SK-N-SH (cell line): ENCODE data around the gene L3MBTL1. TPM values are rescaled to one million over a fixed set of nuclear protein-coding genes. Genes with fewer than 3 reads are reported as not detected.

ENCODE experiments used
- CTCF ChIA-PET: fragments of 300-600, 350-600 bp; formaldehyde crosslinking; extraction: SDS; loops from one replicate; lab custom pipeline; 2021; lab: Yijun Ruan, JAX
- POLR2A ChIA-PET: fragments of 350-600 bp; sonication (Branson Sonifier 250); formaldehyde crosslinking; extraction: SDS; loops from one replicate; lab custom pipeline; 2020; ENCODE audit warnings: antibody characterized with exemption, inconsistent platforms; lab: Yijun Ruan, JAX
- DNase-seq: peaks from one replicate; pipeline ENCODE4 v3.0.0; 2012
- H2AFZ ChIP-seq: fragments of 200-600 bp; sonication (generic); 2 replicates; pipeline ENCODE4 v1.8.1; 2016; ENCODE audit warnings: antibody characterized with exemption, mild to moderate bottlenecking, low read depth
- H3F3A ChIP-seq: fragments of 200-600 bp; sonication (generic); replicated peaks from 2 replicates; pipeline ENCODE3; 2016; ENCODE audit warnings: antibody characterized with exemption, mild to moderate bottlenecking; ENCODE audit not compliant: insufficient read depth
- H3K27ac ChIP-seq, 2 experiments: fragments of 200-500 bp in 1 of 2; fragments of 200-600 bp in 1 of 2; sonication (Bioruptor generic) in 1 of 2; sonication (generic), shearing (Covaris generic) in 1 of 2; 2 replicates each; pipeline versions ENCODE4 v1.5.1 to v1.6.1; 2014 to 2016; ENCODE audit warnings: low read depth in 2 of 2, inconsistent platforms in 1 of 2, low read length in 1 of 2, mild to moderate bottlenecking in 1 of 2, mixed read lengths in 1 of 2
- H3K27me3 ChIP-seq: fragments of 200-600 bp; sonication (generic), shearing (Covaris generic); 2 replicates; pipeline ENCODE4 v1.6.1; 2016; ENCODE audit warnings: mixed run types; ENCODE audit not compliant: insufficient read depth
- H3K36me3 ChIP-seq, 2 experiments: fragments of 200-500 bp in 1 of 2; fragments of 200-600 bp in 1 of 2; sonication (Bioruptor generic) in 1 of 2; sonication (generic) in 1 of 2; replicated peaks in 1 of 2; 2 replicates each; pipeline versions ENCODE3 to v1.5.1; 2014 to 2016; ENCODE audit warnings: low read length in 1 of 2, mild to moderate bottlenecking in 1 of 2; ENCODE audit not compliant: insufficient read depth in 2 of 2, control insufficient read depth in 1 of 2
- H3K4me1 ChIP-seq, 2 experiments: fragments of 200-500 bp in 1 of 2; fragments of 200-600 bp in 1 of 2; sonication (Bioruptor generic) in 1 of 2; sonication (generic), shearing (Covaris generic) in 1 of 2; 2 replicates each; pipeline versions ENCODE4 v1.5.1 to v1.6.1; 2014 to 2016; ENCODE audit warnings: low read depth in 1 of 2, low read length in 1 of 2, mixed run types in 1 of 2; ENCODE audit not compliant: insufficient read depth in 2 of 2, control insufficient read depth in 1 of 2
- H3K4me2 ChIP-seq: fragments of 200-600 bp; sonication (generic), shearing (Covaris generic); 2 replicates; pipeline ENCODE4 v1.6.1; 2017; ENCODE audit warnings: mixed run types
- H3K4me3 ChIP-seq, 2 experiments: fragments of 200-500 bp in 1 of 2; fragments of 200-600 bp in 1 of 2; sonication (Bioruptor generic) in 1 of 2; sonication (generic), shearing (Covaris generic) in 1 of 2; 2 replicates each; pipeline versions ENCODE4 v1.5.1 to v1.8.1; 2014 to 2016; ENCODE audit warnings: low read depth in 2 of 2, inconsistent platforms in 1 of 2, low read length in 1 of 2, mild to moderate bottlenecking in 1 of 2, mixed read lengths in 1 of 2, moderate library complexity in 1 of 2
- H3K79me2 ChIP-seq: fragments of 200-600 bp; sonication (generic); 2 replicates; pipeline ENCODE4 v1.8.1; 2017; ENCODE audit warnings: mild to moderate bottlenecking; ENCODE audit not compliant: insufficient read depth
- H3K9ac ChIP-seq: fragments of 200-600 bp; sonication (generic); 2 replicates; pipeline ENCODE4 v1.6.1; 2017; ENCODE audit warnings: mixed run types
- H3K9me2 ChIP-seq: fragments of 200-600 bp; sonication (generic); 2 replicates; pipeline ENCODE4 v1.6.1; 2017; ENCODE audit warnings: mixed run types
- H3K9me3 ChIP-seq: fragments of 200-600 bp; sonication (generic); 2 replicates; pipeline ENCODE4 v1.6.1; 2017; ENCODE audit warnings: mixed run types, mild to moderate bottlenecking, moderate library complexity
- H4K20me1 ChIP-seq: fragments of 200-600 bp; sonication (generic); 2 replicates; pipeline ENCODE4 v1.6.1; 2017; ENCODE audit warnings: mild to moderate bottlenecking, mixed run types; ENCODE audit not compliant: insufficient read depth
- CHD2 ChIP-seq: fragments of 150-350 bp; IDR thresholded peaks from 2 replicates; pipeline ENCODE4 v1.6.1; 2018; ENCODE audit warnings: low read length; ENCODE audit not compliant: partially characterized antibody
- ELF1 ChIP-seq: IDR thresholded peaks from 2 replicates; pipeline ENCODE4 v1.4.0; 2012
- EZH2phosphoT487 ChIP-seq: fragments of 200-600 bp; sonication (generic); IDR thresholded peaks from 2 replicates; pipeline ENCODE4 v1.6.1; 2017; ENCODE audit warnings: low read depth, mixed run types, mild to moderate bottlenecking, antibody characterized with exemption, moderate library complexity, borderline replicate concordance
- FOSL2 ChIP-seq: IDR thresholded peaks from 2 replicates; pipeline ENCODE4 v1.4.0; 2012; ENCODE audit warnings: low read depth, mild to moderate bottlenecking, moderate library complexity, borderline replicate concordance
- FOXJ3 ChIP-seq: sonication (generic); formaldehyde crosslinking; IDR thresholded peaks from 2 replicates; pipeline ENCODE4 v1.5.1; 2020; ENCODE audit warnings: mild to moderate bottlenecking, missing genetic modification reagents
- FOXM1 ChIP-seq: IDR thresholded peaks from 2 replicates; pipeline ENCODE4 v1.4.0; 2012; ENCODE audit warnings: low read depth, mild to moderate bottlenecking
- GATA2 ChIP-seq: sonication (generic); formaldehyde crosslinking; IDR thresholded peaks from 2 replicates; pipeline ENCODE4 v1.5.0; 2020; ENCODE audit warnings: mild to moderate bottlenecking, missing genetic modification reagents
- MXI1 ChIP-seq: IDR thresholded peaks from 2 replicates; pipeline ENCODE4 v1.6.1; 2012; ENCODE audit warnings: mild to moderate bottlenecking, low read depth, low read length, improper control_type of control experiment
- POLR2AphosphoS5 ChIP-seq: IDR thresholded peaks from 2 replicates; pipeline ENCODE4 v1.6.1; 2012; ENCODE audit warnings: low read depth, low read length
- REST ChIP-seq: IDR thresholded peaks from 2 replicates; pipeline ENCODE4 v1.6.1; 2012; ENCODE audit warnings: mild to moderate bottlenecking, low read depth, low read length, moderate library complexity
- RFX5 ChIP-seq: IDR thresholded peaks from 2 replicates; pipeline ENCODE4 v1.6.1; 2012; ENCODE audit warnings: mild to moderate bottlenecking, improper control_type of control experiment, low read length
- RXRA ChIP-seq: IDR thresholded peaks from 2 replicates; pipeline ENCODE4 v1.4.0; 2012; ENCODE audit warnings: low read depth, mild to moderate bottlenecking, borderline replicate concordance
- TCF12 ChIP-seq: IDR thresholded peaks from 2 replicates; pipeline ENCODE4 v1.4.0; 2012
- USF2 ChIP-seq: fragments of 150-350 bp; IDR thresholded peaks from 2 replicates; pipeline ENCODE4 v1.6.1; 2017; ENCODE audit warnings: antibody characterized with exemption, low read length, low read depth, borderline replicate concordance
- WGBS: methylation state at CpG from one replicate; pipeline ENCODE4 v1.1.6; 2017; ENCODE audit warnings: low lambda C conversion rate; 5-methylcytosine and 5-hydroxymethylcytosine counted together
- polyA plus RNA-seq, 3 experiments: library from polyadenylated mRNA; depleted of rRNA; stranded (reverse); fragments of >200 nt; gene quantifications; 2 replicates each; pipeline ENCODE4 v1.2.3, GENCODE V29; 2012

L3MBTL1 gene
- polyA plus RNA-seq, 1 of the 3 experiments (the other 2 are of a cell fraction), result 8.9 TPM

GRCh38 chr20:43459022-43459942, 48.2 kb upstream of the L3MBTL1 start:
- H2AFZ ChIP-seq, result no peak overlapping the region
- peaks cover 56% of the 10 kb centered on the region for H4K20me1 ChIP-seq
- peak overlapping the region; percentile 100 for H3K9ac ChIP-seq
- TF ChIP-seq TCF12 (no peak), POLR2AphosphoS5 (0 out of 2 replicates have a peak, but pooled peaks have one; percentile 6)
- peaks cover 63% of the 10 kb centered on the region for H3K79me2 ChIP-seq
- no peaks in the 10 kb centered on the region for H3K9me2 ChIP-seq
- no peak for DNase-seq
- ChIA-PET POLR2A (no interaction called here), CTCF (interaction anchor here (1.2 to 1.4 kb wide), 2 partner anchors 11 to 48 kb away, joined by 3 to 6 read pairs; partner anchors contain the start of gene L3MBTL1)
- H3K9me3 ChIP-seq, result no peaks in the 10 kb centered on the region
- no peaks in the 10 kb centered on the region for H3K27me3 ChIP-seq
- no peak overlapping the region; a peak in 1 of 4 replicates for H3K27ac ChIP-seq
- peaks cover 38% of the 10 kb centered on the region for H3F3A ChIP-seq
- WGBS, result 56% methylated on average over 12 of the region's 12 CpGs
- peak overlapping the region; percentile 97 for H3K4me2 ChIP-seq
- H3K4me1 ChIP-seq, result peaks cover 6 to 16% of the 10 kb centered on the region in 2 experiments; a peak in 3 of 4 replicates
- H3K36me3 ChIP-seq, result peaks cover 54 to 55% of the 10 kb centered on the region in 2 experiments
- peak overlapping the region; percentile 72 to 90 for H3K4me3 ChIP-seq

DNA sequence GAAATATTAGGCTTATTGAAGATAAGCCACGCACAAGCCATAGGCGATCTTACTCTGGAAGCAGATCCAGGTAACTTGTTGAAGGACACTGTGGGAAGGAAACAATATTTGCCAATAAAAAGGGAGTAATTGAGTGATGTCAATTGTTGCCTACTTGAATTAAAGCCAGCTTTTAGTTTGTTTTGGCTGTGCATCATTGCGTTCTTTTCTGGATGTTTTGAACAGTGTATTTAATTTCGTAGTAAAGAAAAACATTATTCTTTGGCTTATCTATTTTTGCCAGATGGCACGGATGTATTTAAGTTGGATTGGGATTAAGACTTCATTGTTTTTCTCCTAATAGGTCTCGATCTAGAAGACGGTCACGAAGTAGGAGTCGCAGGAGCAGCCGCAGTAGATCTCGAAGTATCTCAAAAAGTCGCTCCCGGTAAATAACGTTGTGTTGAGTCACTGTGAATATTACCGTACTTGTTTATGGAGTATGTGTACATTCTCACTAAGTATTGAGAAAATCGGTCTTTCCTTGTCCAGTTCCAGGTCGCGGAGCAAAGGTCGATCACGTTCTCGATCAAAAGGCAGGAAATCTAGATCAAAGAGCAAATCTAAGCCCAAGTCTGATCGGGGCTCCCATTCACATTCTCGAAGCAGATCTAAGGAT, 47.2 kb upstream of the L3MBTL1 start:
- Histone ChIP-seq H3K79me2 (peaks cover 72% of the 10 kb centered on the region), H3K27ac (no peak overlapping the region), H3K4me2 (no peak overlapping the region), H3F3A (peaks cover 48% of the 10 kb centered on the region), H3K36me3 (peaks cover 61 to 65% of the 10 kb centered on the region in 2 experiments), H3K9me2 (no peaks in the 10 kb centered on the region), H3K4me3 (0 out of 4 replicates have a peak overlapping the region, but pooled peaks of 1 of the 2 experiments have one; percentile 72), H2AFZ (no peak overlapping the region), H3K4me1 (peaks cover 6 to 16% of the 10 kb centered on the region in 2 experiments; a peak in 3 of 4 replicates), H3K9ac (no peak overlapping the region), H3K9me3 (no peaks in the 10 kb centered on the region), H3K27me3 (no peaks in the 10 kb centered on the region), H4K20me1 (peaks cover 67% of the 10 kb centered on the region)
- TF ChIP-seq CHD2 (no peak), USF2 (no peak), FOXJ3 (CRISPR knock-in tag) (no peak), RFX5 (peak; percentile 58; the same call in 1 of the 2 replicates), ELF1 (no peak)
- 98% methylated on average over 23 of the region's 23 CpGs for WGBS
- ChIA-PET CTCF (no interaction called here), POLR2A (no interaction called here)
- no peak for DNase-seq

- POLR2A ChIA-PET, result no interaction called here
- no peaks in the 10 kb centered on the region for H3K9me3 ChIP-seq
- no peak overlapping the region for H3K27ac ChIP-seq
- CTCF ChIA-PET, result interaction anchor here (2.5 kb wide), 1 partner anchor 12 kb away, joined by 6 read pairs; no protein-coding TSS in a partner anchor
- no peaks in the 10 kb centered on the region for H3K9me2 ChIP-seq
- peaks cover 8 to 16% of the 10 kb centered on the region in 2 experiments; a peak in 3 of 4 replicates for H3K4me1 ChIP-seq
- H3K36me3 ChIP-seq, result peaks cover 65 to 70% of the 10 kb centered on the region in 2 experiments
- H3K79me2 ChIP-seq, result peaks cover 75% of the 10 kb centered on the region
- DNase-seq, result no peak
- WGBS, result 96% methylated on average over 10 of the region's 10 CpGs
- H2AFZ ChIP-seq, result no peak overlapping the region
- H4K20me1 ChIP-seq, result peaks cover 72% of the 10 kb centered on the region
- H3F3A ChIP-seq, result peaks cover 53% of the 10 kb centered on the region
- no peak overlapping the region for H3K4me3 ChIP-seq
- no peak overlapping the region for H3K9ac ChIP-seq
- no peaks in the 10 kb centered on the region for H3K27me3 ChIP-seq
- 0 out of 2 replicates have a peak overlapping the region, but pooled peaks have one; percentile 9 for H3K4me2 ChIP-seq
- TF ChIP-seq EZH2phosphoT487 (no peak), FOSL2 (no peak), MXI1 (no peak), REST (no peak), RXRA (no peak), GATA2 (CRISPR knock-in tag) (no peak), FOXM1 (no peak)
These were observed 46.7 kb upstream of the L3MBTL1 start for GRCh38 chr20:43460830-43461200.
